Measurements from ENCODE around the gene SMR3A.

Gene SMR3A

DNA sequence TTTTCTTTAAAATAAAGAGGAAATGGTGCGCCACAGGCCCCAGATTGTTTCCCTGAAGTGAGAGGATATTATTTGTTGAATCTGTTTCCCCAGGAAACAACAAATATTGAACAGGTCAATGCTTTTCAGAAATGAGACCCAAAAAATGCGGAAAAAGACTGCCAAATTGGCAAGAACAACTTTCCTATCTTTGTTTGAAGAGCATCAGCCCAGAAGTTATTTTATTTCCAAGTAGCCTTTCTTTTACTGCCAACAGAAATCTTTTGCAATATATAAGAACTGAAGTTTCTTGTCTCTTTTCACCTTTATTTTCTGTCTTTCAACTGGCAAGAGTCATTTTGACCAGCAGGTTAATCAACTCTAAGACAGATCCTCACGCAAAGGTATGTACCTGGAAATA lies at the start of gene SMR3A:
TSS of gene SMR3A (plus strand) at position 301 of the 400 bp plus-strand sequence. CDS start 1,356 bp downstream, outside the sequence.
- TF ChIP-seq, protein P1, sequence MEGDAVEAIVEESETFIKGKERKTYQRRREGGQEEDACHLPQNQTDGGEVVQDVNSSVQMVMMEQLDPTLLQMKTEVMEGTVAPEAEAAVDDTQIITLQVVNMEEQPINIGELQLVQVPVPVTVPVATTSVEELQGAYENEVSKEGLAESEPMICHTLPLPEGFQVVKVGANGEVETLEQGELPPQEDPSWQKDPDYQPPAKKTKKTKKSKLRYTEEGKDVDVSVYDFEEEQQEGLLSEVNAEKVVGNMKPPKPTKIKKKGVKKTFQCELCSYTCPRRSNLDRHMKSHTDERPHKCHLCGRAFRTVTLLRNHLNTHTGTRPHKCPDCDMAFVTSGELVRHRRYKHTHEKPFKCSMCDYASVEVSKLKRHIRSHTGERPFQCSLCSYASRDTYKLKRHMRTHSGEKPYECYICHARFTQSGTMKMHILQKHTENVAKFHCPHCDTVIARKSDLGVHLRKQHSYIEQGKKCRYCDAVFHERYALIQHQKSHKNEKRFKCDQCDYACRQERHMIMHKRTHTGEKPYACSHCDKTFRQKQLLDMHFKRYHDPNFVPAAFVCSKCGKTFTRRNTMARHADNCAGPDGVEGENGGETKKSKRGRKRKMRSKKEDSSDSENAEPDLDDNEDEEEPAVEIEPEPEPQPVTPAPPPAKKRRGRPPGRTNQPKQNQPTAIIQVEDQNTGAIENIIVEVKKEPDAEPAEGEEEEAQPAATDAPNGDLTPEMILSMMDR (IDR thresholded peaks at IDR 0.05): no peak
- Histone ChIP-seq H3K4me3 (ENCODE audit: low read depth in 1 of 2, low read length in 1 of 2) (no peak within 1 kb of the TSS), H3K36me3 (no peaks in the 10 kb centered on the region), H3K27me3 (no peaks in the 10 kb centered on the region), H3K4me1 (ENCODE audit: control insufficient read depth in 1 of 2, insufficient read depth in 1 of 2, low read depth in 1 of 2, low read length in 1 of 2) (no peaks in the 10 kb centered on the region), H3K27ac (no peak within 1 kb of the TSS), H3K9me3 (no peaks in the 10 kb centered on the region)

DNA sequence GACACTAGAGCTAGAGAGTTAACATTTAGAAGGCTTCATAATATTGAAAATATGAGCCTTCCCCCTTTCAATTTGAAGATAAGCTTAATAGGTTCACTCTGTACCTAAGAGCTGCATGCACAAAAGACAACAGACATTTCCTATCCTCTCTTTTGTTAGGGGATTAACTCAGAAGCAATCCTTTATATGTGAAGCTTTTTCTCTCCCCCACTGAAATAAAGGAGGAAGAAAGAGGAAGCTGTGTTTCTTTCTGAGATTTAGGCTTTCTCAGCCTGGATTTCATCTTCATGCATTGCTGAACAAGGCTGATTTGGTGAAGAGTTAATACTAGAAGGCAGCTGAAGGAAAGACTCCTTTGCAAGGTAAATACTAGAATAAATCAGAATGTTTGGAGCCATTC lies 46.8 kb upstream of the SMR3A start:
- Histone ChIP-seq H3K27ac (no peak overlapping the region), H3K9me3 (no peaks in the 10 kb centered on the region), H3K36me3 (no peaks in the 10 kb centered on the region), H3K4me1 (ENCODE audit: control insufficient read depth in 1 of 2, insufficient read depth in 1 of 2, low read depth in 1 of 2, low read length in 1 of 2) (no peaks in the 10 kb centered on the region), H3K27me3 (no peaks in the 10 kb centered on the region), H3K4me3 (ENCODE audit: low read depth in 1 of 2, low read length in 1 of 2) (no peak overlapping the region)
- TF ChIP-seq, protein P1 (IDR thresholded peaks at IDR 0.05): no peak

DNA sequence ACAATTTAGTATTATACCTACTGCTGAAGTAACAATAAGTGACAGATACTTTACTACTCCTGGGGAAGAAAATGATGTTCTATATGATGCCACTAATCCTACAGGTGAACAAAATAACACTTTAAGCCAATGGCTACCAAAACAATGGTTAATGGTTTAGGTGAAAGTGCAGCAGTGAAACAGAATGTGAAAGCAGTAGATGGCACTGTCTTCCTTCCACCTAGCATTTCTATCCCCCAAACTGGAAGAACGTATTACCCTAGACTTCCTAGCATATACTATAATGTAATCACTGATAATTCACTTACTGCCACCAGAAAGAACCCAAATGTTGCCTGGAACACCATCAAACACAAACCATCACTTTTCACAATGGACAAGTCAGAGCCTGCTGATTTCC lies 44.6 kb upstream of the SMR3A start:
- H3K36me3 ChIP-seq: no peaks in the 10 kb centered on the region
- no peaks in the 10 kb centered on the region for H3K9me3 ChIP-seq
- TF ChIP-seq, protein P1 (IDR thresholded peaks at IDR 0.05): no peak
- no peaks in the 10 kb centered on the region for H3K4me1 ChIP-seq (ENCODE audit: control insufficient read depth in 1 of 2, insufficient read depth in 1 of 2, low read depth in 1 of 2, low read length in 1 of 2)
- H3K4me3 ChIP-seq (ENCODE audit: low read depth in 1 of 2, low read length in 1 of 2): no peak overlapping the region
- H3K27me3 ChIP-seq: no peaks in the 10 kb centered on the region
- no peak overlapping the region for H3K27ac ChIP-seq

DNA sequence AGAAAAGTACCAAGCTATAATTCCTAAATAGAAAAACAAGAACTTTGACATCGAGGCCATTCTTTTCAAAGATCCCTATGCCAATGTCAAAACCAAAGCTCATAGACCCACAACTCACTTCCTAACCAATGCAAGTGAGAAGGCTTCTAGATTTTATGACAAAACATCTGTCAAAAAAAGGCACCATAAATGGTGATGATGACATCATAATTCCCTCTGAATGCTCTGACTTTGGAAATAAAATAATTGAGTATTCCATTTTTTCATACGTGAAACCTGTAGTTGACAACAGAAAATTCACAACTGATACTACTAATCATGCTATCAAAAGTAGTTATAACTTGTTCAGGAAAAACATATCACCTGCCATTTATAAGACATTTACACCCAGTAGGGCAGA lies 34.5 kb upstream of the SMR3A start:
- Histone ChIP-seq H3K36me3 (no peaks in the 10 kb centered on the region), H3K9me3 (no peaks in the 10 kb centered on the region), H3K27ac (no peak overlapping the region), H3K27me3 (no peaks in the 10 kb centered on the region), H3K4me3 (ENCODE audit: low read depth in 1 of 2, low read length in 1 of 2) (no peak overlapping the region), H3K4me1 (ENCODE audit: control insufficient read depth in 1 of 2, insufficient read depth in 1 of 2, low read depth in 1 of 2, low read length in 1 of 2) (no peaks in the 10 kb centered on the region)
- TF ChIP-seq, protein P1 (IDR thresholded peaks at IDR 0.05): no peak

DNA sequence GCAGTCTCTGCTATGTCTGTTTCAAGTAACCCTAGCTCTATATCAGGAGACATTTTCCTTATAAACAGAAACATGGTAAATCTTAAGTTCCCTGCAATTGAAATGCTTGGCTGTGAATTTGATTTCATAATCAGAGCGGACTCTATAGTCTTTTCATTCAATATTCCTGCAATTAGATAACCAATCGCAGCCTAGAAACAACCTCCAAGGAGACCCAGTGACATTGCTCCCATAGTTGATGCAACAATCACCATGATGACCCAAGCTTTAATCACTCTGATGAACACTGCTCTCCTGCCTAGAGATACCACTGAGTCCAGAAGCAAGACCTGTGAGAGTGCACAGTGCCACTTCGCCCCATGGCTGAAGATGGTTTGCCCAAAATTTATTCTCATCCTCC lies 25.9 kb upstream of the SMR3A start, which contains the start of gene CABS1:
TSS of gene CABS1 (plus strand) at position 301 of the 400 bp plus-strand sequence. CDS start at position 360, 59 bp downstream.
- no peak within 1 kb of the TSS for H3K4me3 ChIP-seq (ENCODE audit: low read depth in 1 of 2, low read length in 1 of 2)
- TF ChIP-seq, protein P1 (IDR thresholded peaks at IDR 0.05): no peak
- no peaks in the 10 kb centered on the region for H3K36me3 ChIP-seq
- no peak within 1 kb of the TSS for H3K27ac ChIP-seq
- no peaks in the 10 kb centered on the region for H3K27me3 ChIP-seq
- H3K9me3 ChIP-seq: no peaks in the 10 kb centered on the region
- no peaks in the 10 kb centered on the region for H3K4me1 ChIP-seq (ENCODE audit: control insufficient read depth in 1 of 2, insufficient read depth in 1 of 2, low read depth in 1 of 2, low read length in 1 of 2)

DNA sequence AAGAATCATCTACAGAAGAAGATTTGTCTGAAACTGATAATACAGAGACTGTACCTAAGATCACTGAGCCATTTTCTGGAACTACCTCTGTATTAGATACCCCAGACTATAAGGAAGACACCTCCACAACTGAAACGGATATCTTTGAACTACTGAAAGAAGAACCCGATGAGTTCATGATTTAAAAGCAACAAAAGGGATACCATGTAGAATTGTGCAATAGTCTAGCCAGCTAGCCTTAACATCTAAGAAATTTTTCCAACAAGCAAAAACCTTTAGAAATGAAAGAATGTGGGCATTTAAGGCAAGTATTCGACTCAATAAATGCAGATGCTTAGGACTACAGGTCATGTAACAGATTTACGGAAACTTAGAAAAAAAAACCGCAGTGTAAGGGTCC lies 24.5 kb upstream of the SMR3A start:
- Histone ChIP-seq H3K36me3 (no peaks in the 10 kb centered on the region), H3K4me1 (ENCODE audit: control insufficient read depth in 1 of 2, insufficient read depth in 1 of 2, low read depth in 1 of 2, low read length in 1 of 2) (no peaks in the 10 kb centered on the region), H3K27ac (no peak overlapping the region), H3K4me3 (ENCODE audit: low read depth in 1 of 2, low read length in 1 of 2) (no peak overlapping the region), H3K27me3 (no peaks in the 10 kb centered on the region), H3K9me3 (no peaks in the 10 kb centered on the region)
- TF ChIP-seq, protein P1 (IDR thresholded peaks at IDR 0.05): no peak

Measured in neutrophil (primary cell).